ENCODE results near the gene DAB2IP.

DNA sequence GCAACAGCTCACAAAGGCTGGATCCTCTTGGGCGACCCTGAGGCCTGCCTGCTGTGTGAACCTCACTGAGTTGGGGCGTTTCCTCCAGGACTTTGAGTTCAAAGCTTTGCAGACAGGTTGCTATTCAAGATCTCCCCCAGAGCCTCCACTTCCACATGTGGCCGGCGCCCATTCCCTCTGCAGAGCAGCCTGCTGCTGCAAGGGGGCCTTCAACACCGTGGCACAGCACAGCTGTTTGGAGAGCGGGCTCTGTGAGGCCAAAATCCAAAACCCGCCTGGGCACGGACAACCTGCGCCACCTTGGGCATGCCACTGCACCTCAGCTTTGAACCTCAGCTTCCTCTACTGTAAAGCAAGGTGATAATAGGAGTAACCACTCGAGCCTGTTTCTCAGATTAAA, 160.3 kb downstream of the DAB2IP start:
- TF ChIP-seq, protein P1, sequence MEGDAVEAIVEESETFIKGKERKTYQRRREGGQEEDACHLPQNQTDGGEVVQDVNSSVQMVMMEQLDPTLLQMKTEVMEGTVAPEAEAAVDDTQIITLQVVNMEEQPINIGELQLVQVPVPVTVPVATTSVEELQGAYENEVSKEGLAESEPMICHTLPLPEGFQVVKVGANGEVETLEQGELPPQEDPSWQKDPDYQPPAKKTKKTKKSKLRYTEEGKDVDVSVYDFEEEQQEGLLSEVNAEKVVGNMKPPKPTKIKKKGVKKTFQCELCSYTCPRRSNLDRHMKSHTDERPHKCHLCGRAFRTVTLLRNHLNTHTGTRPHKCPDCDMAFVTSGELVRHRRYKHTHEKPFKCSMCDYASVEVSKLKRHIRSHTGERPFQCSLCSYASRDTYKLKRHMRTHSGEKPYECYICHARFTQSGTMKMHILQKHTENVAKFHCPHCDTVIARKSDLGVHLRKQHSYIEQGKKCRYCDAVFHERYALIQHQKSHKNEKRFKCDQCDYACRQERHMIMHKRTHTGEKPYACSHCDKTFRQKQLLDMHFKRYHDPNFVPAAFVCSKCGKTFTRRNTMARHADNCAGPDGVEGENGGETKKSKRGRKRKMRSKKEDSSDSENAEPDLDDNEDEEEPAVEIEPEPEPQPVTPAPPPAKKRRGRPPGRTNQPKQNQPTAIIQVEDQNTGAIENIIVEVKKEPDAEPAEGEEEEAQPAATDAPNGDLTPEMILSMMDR (IDR thresholded peaks at IDR 0.05 in 2 of 3, conservative IDR thresholded peaks at IDR 0.05 in 1 of 3; ENCODE audit: borderline replicate concordance in 1 of 3, insufficient read depth in 1 of 3, low read depth in 2 of 3, low read length in 2 of 3) = no peak
- no peak for TF ChIP-seq EZH2phosphoT487 (IDR thresholded peaks at IDR 0.05; ENCODE audit: borderline replicate concordance)

Data from HCT116 (cell line).